Hippocampal formation (tissue), 2 donors: ENCODE results near the gene MEGF11.

Experiments used
- DNase-seq, 2 donors: peaks; one replicate each; lab custom pipeline; 2025; lab: John Stamatoyannopoulos, UW

MEGF11 gene

GRCh38 chr15:66170042-66170441, 83.5 kb downstream of the MEGF11 start:
- no peak for DNase-seq

GRCh38 chr15:66169625-66170024, 83.9 kb downstream of the MEGF11 start:
- no peak for DNase-seq

- DNase-seq, result no peak
Measured at GRCh38 chr15:66169023-66169422, 84.5 kb downstream of the MEGF11 start.

GRCh38 chr15:66167854-66168253, 85.7 kb downstream of the MEGF11 start:
- no peak for DNase-seq

- DNase-seq, result no peak
Measured at GRCh38 chr15:66165856-66166255, 87.7 kb downstream of the MEGF11 start.

GRCh38 chr15:66164788-66165187, 88.8 kb downstream of the MEGF11 start:
- DNase-seq, result no peak

GRCh38 chr15:66163553-66163952, 90.0 kb downstream of the MEGF11 start:
- no peak for DNase-seq

- no peak for DNase-seq
Measured at GRCh38 chr15:66162286-66162685, 91.3 kb downstream of the MEGF11 start.

- DNase-seq, result no peak
Measured at GRCh38 chr15:66161575-66162118, 91.9 kb downstream of the MEGF11 start.

- no peak for DNase-seq
Measured at GRCh38 chr15:66161108-66161507, 92.4 kb downstream of the MEGF11 start.

GRCh38 chr15:66157507-66157906, 96.0 kb downstream of the MEGF11 start:
- DNase-seq, result no peak

GRCh38 chr15:66156310-66156975, 97.1 kb downstream of the MEGF11 start:
- no peak for DNase-seq

GRCh38 chr15:66155065-66155464, 98.5 kb downstream of the MEGF11 start:
- no peak for DNase-seq

GRCh38 chr15:66154581-66154980, 99.0 kb downstream of the MEGF11 start:
- DNase-seq, result no peak

GRCh38 chr15:66153549-66154415, 99.8 kb downstream of the MEGF11 start:
- no peak for DNase-seq

GRCh38 chr15:66152650-66153049, 100.9 kb downstream of the MEGF11 start:
- no peak for DNase-seq

- DNase-seq, result no peak
Measured at GRCh38 chr15:66151809-66152208, 101.7 kb downstream of the MEGF11 start.

- DNase-seq, result no peak
Measured at GRCh38 chr15:66149871-66150270, 103.7 kb downstream of the MEGF11 start.

GRCh38 chr15:66148187-66148586, 105.4 kb downstream of the MEGF11 start:
- DNase-seq, result no peak

- DNase-seq, result no peak
Measured at GRCh38 chr15:66147440-66147839, 106.1 kb downstream of the MEGF11 start.

- DNase-seq, result no peak
Measured at GRCh38 chr15:66145726-66146182, 107.8 kb downstream of the MEGF11 start.

GRCh38 chr15:66144978-66145725, 108.4 kb downstream of the MEGF11 start:
- no peak for DNase-seq
